WI38 (cell line): ENCODE results near the gene PTPRU.

Experiments used
- H3K4me3 ChIP-seq: 2 replicates; pipeline ENCODE4 v1.5.1; 2011; ENCODE audit warnings: low read depth, mild to moderate bottlenecking, control low read depth, low read length
- TF ChIP-seq, protein P1 (sequence below): IDR thresholded peaks from 2 replicates; pipeline ENCODE4 v1.5.1; 2012; ENCODE audit warnings: low read depth, mild to moderate bottlenecking, control low read depth, low read length

Gene PTPRU

GRCh38 chr1:29319300-29320110 is 83.2 kb downstream of the PTPRU start:
- no peak overlapping the region for H3K4me3 ChIP-seq
- TF ChIP-seq, protein P1, sequence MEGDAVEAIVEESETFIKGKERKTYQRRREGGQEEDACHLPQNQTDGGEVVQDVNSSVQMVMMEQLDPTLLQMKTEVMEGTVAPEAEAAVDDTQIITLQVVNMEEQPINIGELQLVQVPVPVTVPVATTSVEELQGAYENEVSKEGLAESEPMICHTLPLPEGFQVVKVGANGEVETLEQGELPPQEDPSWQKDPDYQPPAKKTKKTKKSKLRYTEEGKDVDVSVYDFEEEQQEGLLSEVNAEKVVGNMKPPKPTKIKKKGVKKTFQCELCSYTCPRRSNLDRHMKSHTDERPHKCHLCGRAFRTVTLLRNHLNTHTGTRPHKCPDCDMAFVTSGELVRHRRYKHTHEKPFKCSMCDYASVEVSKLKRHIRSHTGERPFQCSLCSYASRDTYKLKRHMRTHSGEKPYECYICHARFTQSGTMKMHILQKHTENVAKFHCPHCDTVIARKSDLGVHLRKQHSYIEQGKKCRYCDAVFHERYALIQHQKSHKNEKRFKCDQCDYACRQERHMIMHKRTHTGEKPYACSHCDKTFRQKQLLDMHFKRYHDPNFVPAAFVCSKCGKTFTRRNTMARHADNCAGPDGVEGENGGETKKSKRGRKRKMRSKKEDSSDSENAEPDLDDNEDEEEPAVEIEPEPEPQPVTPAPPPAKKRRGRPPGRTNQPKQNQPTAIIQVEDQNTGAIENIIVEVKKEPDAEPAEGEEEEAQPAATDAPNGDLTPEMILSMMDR = no peak

DNA sequence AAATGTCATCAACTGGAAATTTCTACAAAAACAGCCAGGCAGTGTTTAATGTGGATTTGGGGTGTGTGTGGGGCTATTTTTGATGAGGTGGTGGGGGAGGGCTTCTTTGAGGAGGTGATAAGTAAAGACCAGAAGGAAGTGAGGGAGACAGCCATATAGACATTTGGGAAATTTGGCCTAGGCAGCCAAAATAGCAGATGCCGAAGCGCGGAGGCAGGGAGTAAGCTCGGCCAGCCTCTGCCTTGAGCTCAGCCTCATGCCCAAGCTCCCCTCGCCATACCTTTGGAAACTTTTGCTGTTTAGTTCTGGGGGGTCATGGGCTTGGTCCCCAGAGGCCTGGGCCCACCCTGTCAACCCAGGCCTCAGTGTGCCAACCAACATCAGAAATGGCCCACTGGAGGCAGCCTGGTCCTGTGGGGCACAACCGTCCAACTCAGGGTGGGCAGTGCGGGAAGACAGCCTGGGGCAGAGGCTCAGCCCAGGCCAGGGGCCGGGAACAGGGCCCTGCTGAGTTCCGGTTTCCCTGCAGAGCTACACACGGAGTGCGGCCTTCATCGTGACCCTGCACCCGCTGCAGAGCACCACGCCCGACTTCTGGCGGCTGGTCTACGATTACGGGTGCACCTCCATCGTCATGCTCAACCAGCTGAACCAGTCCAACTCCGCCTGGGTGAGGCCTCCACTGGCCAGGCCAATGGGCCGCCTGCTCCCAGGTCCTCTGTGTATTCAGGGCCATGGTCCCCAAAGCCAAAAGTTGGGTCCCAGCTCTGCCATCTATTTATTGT is 84.0 kb downstream of the PTPRU start:
- TF ChIP-seq, protein P1 = no peak
- no peak overlapping the region for H3K4me3 ChIP-seq

DNA sequence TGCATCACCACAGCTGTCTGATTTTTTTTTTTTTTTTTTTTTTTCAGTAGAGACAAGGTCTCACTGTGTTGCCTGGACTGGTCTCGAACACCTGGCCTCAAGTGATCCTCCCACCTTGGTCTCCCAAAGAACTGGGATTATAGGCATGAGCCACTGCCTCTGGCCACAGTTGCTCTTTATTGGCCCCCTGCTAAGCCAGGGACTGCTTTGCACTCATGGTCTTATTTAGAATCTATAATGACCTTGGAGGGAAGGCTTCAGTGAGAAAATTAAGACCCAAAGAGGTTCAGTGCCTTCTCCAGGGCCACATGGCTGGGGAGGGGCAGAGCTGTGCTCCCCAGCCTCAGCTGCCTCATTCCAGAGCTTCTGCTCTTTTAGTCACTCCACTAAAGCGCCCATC is 84.9 kb downstream of the PTPRU start:
- no peak overlapping the region for H3K4me3 ChIP-seq
- TF ChIP-seq, protein P1 = no peak

- H3K4me3 ChIP-seq = no peak overlapping the region
- TF ChIP-seq, protein P1 = no peak
These were observed 85.9 kb downstream of the PTPRU start for GRCh38 chr1:29322147-29322694.

- no peak overlapping the region for H3K4me3 ChIP-seq
These were observed 86.7 kb downstream of the PTPRU start for GRCh38 chr1:29322861-29323585.

GRCh38 chr1:29323636-29324035 is 87.3 kb downstream of the PTPRU start:
- H3K4me3 ChIP-seq = no peak overlapping the region
- TF ChIP-seq, protein P1 = no peak

More at GRCh38 chr1:29322861-29323585, 86.7 kb downstream of the PTPRU start:
- TF ChIP-seq, protein P1 = no peak
